ENCODE results near the gene IL10RA. TPM values are rescaled to one million over a fixed set of nuclear protein-coding genes. Genes with fewer than 3 reads are reported as not detected.

The IL10RA gene
- total RNA-seq, 4 donors from 2014 or later = 0.73 to 5.5 (median 2.2) TPM

- DNase-seq (no peak), ATAC-seq (no peak)
- TF ChIP-seq CTCF (IDR thresholded peaks at IDR 0.05 in 4 of 5, conservative IDR thresholded peaks at IDR 0.05 in 1 of 5) (no peak), POLR2A (IDR thresholded peaks at IDR 0.05) (no peak)
- Histone ChIP-seq H3K36me3 (no peaks in the 10 kb centered on the region), H3K9me3 (no peaks in the 10 kb centered on the region), H3K27ac (no peak overlapping the region), H3K4me3 (no peak overlapping the region), H3K4me1 (no peaks in the 10 kb centered on the region), H3K27me3 (peaks cover 0 to 5% (median 3%) of the 10 kb centered on the region in 3 donors)
- in situ Hi-C loops (cut with MboI; ENCODE audit: low sequenced_read_pairs in 4 of 4) = no loop called here
- intact Hi-C loops (cut with DNase I; ENCODE audit: low total_unique reads) = no loop called here
These were observed 6.5 kb upstream of the IL10RA start for GRCh38 chr11:117979481-117980211.

DNA sequence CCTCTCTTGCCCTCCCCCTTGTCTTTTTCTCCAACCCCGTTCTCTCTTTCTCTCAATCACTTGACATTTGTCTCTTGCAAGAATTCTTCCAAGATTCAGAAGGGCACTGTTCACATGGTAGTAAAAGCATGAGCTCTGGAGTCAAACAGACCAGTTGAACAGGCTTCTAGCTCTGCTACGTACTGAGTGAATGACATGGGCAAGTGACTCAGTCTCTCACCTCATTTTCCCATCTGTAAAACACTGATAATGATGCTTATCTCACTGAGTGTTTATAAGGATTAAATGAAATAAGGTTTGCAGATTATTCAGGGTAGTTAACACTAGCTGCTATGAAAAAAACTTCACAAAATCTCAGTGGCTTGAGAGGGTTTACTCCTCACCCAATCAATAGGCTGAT, 5.9 kb upstream of the IL10RA start:
- no peak for TF ChIP-seq POLR2A (IDR thresholded peaks at IDR 0.05)
- TF ChIP-seq CTCF (IDR thresholded peaks at IDR 0.05 in 4 of 5, conservative IDR thresholded peaks at IDR 0.05 in 1 of 5) = no peak
- Histone ChIP-seq H3K9me3 (no peaks in the 10 kb centered on the region), H3K27ac (no peak overlapping the region), H3K4me3 (no peak overlapping the region), H3K36me3 (no peaks in the 10 kb centered on the region), H3K4me1 (no peaks in the 10 kb centered on the region), H3K27me3 (peaks cover 0 to 5% (median 3%) of the 10 kb centered on the region in 3 donors)
- ATAC-seq = no peak
- in situ Hi-C loops (cut with MboI; ENCODE audit: low sequenced_read_pairs in 4 of 4) = no loop called here
- intact Hi-C loops (cut with DNase I; ENCODE audit: low total_unique reads) = no loop called here
- DNase-seq = no peak

DNA sequence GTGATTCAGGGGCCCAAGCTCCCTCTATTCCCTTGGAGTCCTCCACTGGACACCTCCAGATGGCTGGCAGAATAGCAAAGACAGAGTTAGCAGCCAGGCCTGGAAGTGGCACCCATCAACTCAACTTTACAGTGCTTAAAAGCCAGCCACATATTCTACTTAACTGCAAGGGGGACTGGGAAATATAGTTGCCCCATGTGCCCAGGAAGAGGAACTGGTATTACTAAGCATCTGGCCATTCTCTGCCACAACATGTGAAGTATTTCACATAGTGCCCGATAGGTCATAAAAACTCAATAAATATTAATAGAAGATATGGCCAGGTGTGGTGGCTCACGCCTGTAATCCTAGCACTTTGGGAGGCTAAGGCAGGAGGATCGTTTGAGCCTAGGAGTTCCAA, 5.5 kb upstream of the IL10RA start:
- no peak overlapping the region for H3K27ac ChIP-seq
- TF ChIP-seq POLR2A (IDR thresholded peaks at IDR 0.05) = no peak
- TF ChIP-seq CTCF (IDR thresholded peaks at IDR 0.05 in 4 of 5, conservative IDR thresholded peaks at IDR 0.05 in 1 of 5) = no peak
- no peaks in the 10 kb centered on the region for H3K4me1 ChIP-seq
- ATAC-seq (no peak), DNase-seq (no peak)
- intact Hi-C loops (cut with DNase I; ENCODE audit: low total_unique reads) = no loop called here
- H3K4me3 ChIP-seq = no peak overlapping the region
- H3K9me3 ChIP-seq = no peaks in the 10 kb centered on the region
- H3K27me3 ChIP-seq = peaks cover 0 to 5% (median 3%) of the 10 kb centered on the region in 3 donors
- in situ Hi-C loops (cut with MboI; ENCODE audit: low sequenced_read_pairs in 4 of 4) = no loop called here
- H3K36me3 ChIP-seq = no peaks in the 10 kb centered on the region

DNA sequence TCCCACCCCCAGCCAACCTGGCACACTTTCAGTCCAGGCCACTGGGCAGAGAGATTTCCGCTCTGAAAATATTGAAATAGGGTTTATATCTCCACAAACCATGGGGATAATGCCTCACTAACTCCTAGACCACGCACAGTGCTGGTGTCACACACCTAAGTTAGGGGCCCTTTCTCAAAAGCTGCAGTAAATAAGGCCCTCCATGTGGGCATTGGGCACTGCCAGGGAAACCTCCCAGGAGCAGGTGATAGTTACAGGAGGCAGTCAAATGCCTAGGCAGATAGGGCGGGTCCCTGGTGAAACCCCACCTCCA, 3.1 kb upstream of the IL10RA start:
- Histone ChIP-seq H3K27ac (no peak overlapping the region), H3K4me3 (no peak overlapping the region), H3K36me3 (no peaks in the 10 kb centered on the region), H3K27me3 (peaks cover 7 to 20% (median 18%) of the 10 kb centered on the region in 3 donors), H3K9me3 (no peaks in the 10 kb centered on the region), H3K4me1 (peaks cover 0 to 4% of the 10 kb centered on the region in 2 donors)
- intact Hi-C loops (cut with DNase I; ENCODE audit: low total_unique reads) (no loop called here), in situ Hi-C loops (cut with MboI; ENCODE audit: low sequenced_read_pairs in 4 of 4) (no loop called here)
- TF ChIP-seq POLR2A (IDR thresholded peaks at IDR 0.05) (no peak), CTCF (IDR thresholded peaks at IDR 0.05 in 4 of 5, conservative IDR thresholded peaks at IDR 0.05 in 1 of 5) (no peak)
- ATAC-seq (no peak), DNase-seq (no peak)

DNA sequence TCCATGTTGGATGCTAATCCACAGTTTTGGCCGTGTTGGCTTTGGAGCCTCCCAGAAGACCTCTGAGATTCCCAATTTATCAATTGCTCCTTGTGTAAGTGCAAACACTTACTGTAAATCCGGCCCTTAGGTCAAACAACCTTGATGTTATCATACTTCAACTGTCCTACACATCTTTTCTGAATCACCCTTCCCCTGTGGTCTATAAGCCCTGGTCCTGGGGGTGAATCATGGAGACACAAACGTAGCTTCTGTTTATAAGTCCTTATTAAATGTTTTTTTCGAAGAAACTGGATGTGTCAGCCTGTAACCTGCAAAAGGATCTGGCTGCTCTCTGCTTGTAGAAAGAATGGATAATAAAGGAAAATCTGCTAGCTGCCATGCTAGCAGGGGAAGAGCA, 1.7 kb upstream of the IL10RA start:
- Histone ChIP-seq H3K27me3 (peaks cover 10 to 22% (median 21%) of the 10 kb centered on the region in 3 donors), H3K36me3 (no peaks in the 10 kb centered on the region), H3K9me3 (no peaks in the 10 kb centered on the region), H3K4me1 (peaks cover 0 to 4% of the 10 kb centered on the region in 2 donors), H3K27ac (no peak overlapping the region), H3K4me3 (no peak overlapping the region)
- TF ChIP-seq CTCF (IDR thresholded peaks at IDR 0.05 in 4 of 5, conservative IDR thresholded peaks at IDR 0.05 in 1 of 5) = no peak
- no peak for TF ChIP-seq POLR2A (IDR thresholded peaks at IDR 0.05)
- in situ Hi-C loops (cut with MboI; ENCODE audit: low sequenced_read_pairs in 4 of 4) (no loop called here), intact Hi-C loops (cut with DNase I; ENCODE audit: low total_unique reads) (no loop called here)
- no peak for DNase-seq
- ATAC-seq = no peak

Data from gastrocnemius medialis (tissue), 4 donors.